ENCODE data around the gene CYTH4. TPM values are rescaled to one million over a fixed set of nuclear protein-coding genes. Genes with fewer than 3 reads are reported as not detected.

The CYTH4 gene
- total RNA-seq, 2 donors from 2014 or later: 50.8 to 78.0 TPM

DNA sequence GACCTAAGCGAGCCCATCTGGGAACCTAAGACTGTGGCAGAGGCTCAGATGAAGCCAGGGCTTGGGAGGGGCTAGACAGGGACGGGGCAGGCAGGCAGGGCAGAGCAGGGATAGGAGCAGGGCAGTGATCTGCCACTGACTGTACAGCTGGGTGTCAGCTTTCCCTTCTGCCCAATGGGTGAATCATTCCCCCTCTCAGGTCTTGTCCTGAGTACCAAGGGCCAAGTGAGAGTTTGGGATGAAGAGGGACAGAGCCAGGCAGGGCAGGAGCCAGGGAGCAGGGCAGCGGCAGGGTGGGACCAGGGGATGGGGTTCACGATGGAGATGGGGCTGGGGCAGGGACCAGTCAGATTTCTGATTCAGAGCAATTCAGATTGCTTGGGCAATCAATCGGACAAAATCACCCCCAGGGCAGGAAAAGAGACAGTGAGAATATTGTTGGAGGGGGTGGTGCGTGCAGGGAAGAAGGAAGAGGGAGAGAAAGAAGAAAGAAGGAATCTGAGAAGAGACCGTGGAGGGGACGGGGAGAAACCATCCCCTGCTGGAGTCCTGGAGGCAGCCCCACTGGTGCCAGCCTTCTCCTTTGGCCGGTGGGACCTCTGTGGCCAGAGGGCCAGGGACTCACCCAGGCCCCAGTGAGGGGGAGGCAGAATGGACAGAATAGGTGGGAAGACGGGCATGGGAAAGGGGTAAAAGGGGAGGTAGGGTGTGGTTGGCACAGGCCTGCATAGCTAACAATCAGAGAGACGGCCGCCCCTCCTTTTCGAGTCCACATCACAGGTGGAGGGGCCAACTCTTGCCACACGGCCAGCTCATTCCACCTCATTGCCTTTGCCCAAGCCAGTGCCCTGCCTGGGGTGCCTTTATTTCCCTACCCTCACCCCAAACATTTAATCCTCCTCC lies 47.2 kb downstream of the CYTH4 start:
- Histone ChIP-seq H3K27ac (no peak overlapping the region), H3K4me1 (ENCODE audit: control insufficient read depth in 1 of 2, low read depth in 2 of 2) (no peaks in the 10 kb centered on the region), H3K27me3 (replicated peaks; ENCODE audit: insufficient read depth) (peaks cover 17% of the 10 kb centered on the region), H3K36me3 (no peaks in the 10 kb centered on the region), H3K4me3 (no peak overlapping the region), H3K9me3 (no peaks in the 10 kb centered on the region)
- ATAC-seq (ENCODE audit: insufficient number of reproducible peaks, low FRiP score, low read depth) (no peak), DNase-seq (ENCODE audit: low spot score) (no peak)
- no peak for TF ChIP-seq CTCF (IDR thresholded peaks at IDR 0.05)

DNA sequence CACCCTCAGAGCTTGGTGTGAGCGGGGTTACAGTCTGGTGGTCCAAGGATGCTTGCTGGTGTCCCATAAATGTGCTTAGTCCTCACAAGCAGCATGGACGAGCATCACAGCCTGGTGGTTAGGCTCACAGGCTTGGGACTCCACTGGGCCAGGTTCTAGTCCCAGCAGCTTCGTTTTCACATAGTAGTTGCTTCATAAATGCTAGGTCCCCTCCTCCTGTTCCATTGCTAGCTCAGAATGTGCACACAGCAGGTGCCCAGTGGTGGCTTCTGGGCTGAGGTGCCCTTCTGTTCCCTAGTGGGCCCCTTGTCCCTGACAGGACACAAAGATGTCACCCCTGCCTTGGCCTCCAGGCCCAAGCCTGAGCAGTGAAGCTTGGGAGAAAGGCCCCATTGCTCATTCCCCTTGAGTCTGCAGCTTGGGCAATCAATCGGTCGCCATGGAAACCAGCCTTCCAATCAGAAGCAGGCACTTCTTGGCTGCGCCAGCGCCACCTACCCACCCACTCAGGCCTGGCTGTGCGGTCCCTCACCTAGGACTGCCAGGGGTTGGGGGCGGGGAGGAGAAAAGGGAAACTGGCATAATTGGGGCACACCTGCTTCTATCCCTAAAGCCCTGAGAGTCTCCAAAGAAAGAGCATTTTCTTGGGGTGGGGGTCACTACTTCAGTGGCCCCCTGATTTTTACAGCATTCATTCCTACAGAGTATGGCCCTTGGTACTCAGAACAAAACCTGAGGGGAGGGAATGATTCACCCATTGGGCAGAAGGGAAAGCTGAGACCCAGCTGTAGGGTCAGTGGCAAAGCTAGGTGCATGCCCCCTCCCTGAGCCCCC lies 48.1 kb downstream of the CYTH4 start:
- ATAC-seq (ENCODE audit: insufficient number of reproducible peaks, low FRiP score, low read depth): no peak
- TF ChIP-seq CTCF (IDR thresholded peaks at IDR 0.05): no peak
- H3K27me3 ChIP-seq (replicated peaks; ENCODE audit: insufficient read depth): peaks cover 22% of the 10 kb centered on the region
- H3K27ac ChIP-seq: no peak overlapping the region
- no peaks in the 10 kb centered on the region for H3K4me1 ChIP-seq (ENCODE audit: control insufficient read depth in 1 of 2, low read depth in 2 of 2)
- no peaks in the 10 kb centered on the region for H3K36me3 ChIP-seq
- H3K9me3 ChIP-seq: no peaks in the 10 kb centered on the region
- no peak for DNase-seq (ENCODE audit: low spot score)
- no peak overlapping the region for H3K4me3 ChIP-seq

DNA sequence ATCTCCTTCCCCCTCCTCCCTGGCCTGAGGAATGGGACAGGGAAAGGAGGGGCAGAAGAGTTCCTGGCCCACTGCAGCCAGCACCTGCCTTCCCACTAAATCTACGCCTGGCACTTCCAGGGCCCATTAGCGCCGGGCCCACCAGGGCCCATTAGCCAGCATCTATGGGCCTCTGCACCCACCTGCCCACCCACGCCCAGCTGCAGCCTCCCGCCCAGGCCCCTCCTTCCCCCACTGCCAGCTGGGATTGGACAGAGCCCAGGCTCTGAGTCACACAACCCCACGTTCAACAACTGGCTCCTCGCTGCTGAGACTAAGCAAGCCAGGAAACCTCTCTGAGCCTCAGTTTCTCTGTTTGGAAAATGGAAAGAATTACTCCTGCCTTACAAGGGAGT lies 48.7 kb downstream of the CYTH4 start:
- H3K9me3 ChIP-seq: no peaks in the 10 kb centered on the region
- no peak for TF ChIP-seq CTCF (IDR thresholded peaks at IDR 0.05)
- no peak overlapping the region for H3K27ac ChIP-seq
- H3K27me3 ChIP-seq (replicated peaks; ENCODE audit: insufficient read depth): peaks cover 21% of the 10 kb centered on the region
- ATAC-seq (ENCODE audit: insufficient number of reproducible peaks, low FRiP score, low read depth): no peak
- no peak for DNase-seq (ENCODE audit: low spot score)
- no peak overlapping the region for H3K4me3 ChIP-seq
- no peaks in the 10 kb centered on the region for H3K4me1 ChIP-seq (ENCODE audit: control insufficient read depth in 1 of 2, low read depth in 2 of 2)
- no peaks in the 10 kb centered on the region for H3K36me3 ChIP-seq

GRCh38 chr22:37331856-37332536 lies 49.7 kb downstream of the CYTH4 start:
- no peak overlapping the region for H3K27ac ChIP-seq
- peaks cover 17% of the 10 kb centered on the region for H3K27me3 ChIP-seq (replicated peaks; ENCODE audit: insufficient read depth)
- H3K4me3 ChIP-seq: no peak overlapping the region
- no peak for ATAC-seq (ENCODE audit: insufficient number of reproducible peaks, low FRiP score, low read depth)
- no peak for DNase-seq (ENCODE audit: low spot score)
- TF ChIP-seq CTCF (IDR thresholded peaks at IDR 0.05): no peak
- no peaks in the 10 kb centered on the region for H3K36me3 ChIP-seq
- H3K9me3 ChIP-seq: no peaks in the 10 kb centered on the region
- H3K4me1 ChIP-seq (ENCODE audit: control insufficient read depth in 1 of 2, low read depth in 2 of 2): no peaks in the 10 kb centered on the region

Measured in thoracic aorta (tissue), 2 donors.